GM10266 (cell line): ENCODE data around the gene C1QL3.

ENCODE experiments used
- DNase-seq: peaks from one replicate; pipeline ENCODE4 v3.0.0; 2012; ENCODE audit errors: extremely low spot score
- CTCF ChIP-seq: IDR thresholded peaks from 2 replicates; pipeline ENCODE4 v1.5.1; 2012; ENCODE audit warnings: mild to moderate bottlenecking, low read depth; ENCODE audit not compliant: control insufficient read depth, insufficient read depth; ENCODE audit errors: missing control alignments

Gene C1QL3

GRCh38 chr10:16519908-16520861 lies 1.5 kb downstream of the C1QL3 start:
- TF ChIP-seq CTCF: no peak
- no peak for DNase-seq

GRCh38 chr10:16519250-16519907 lies 2.3 kb downstream of the C1QL3 start:
- no peak for DNase-seq
- no peak for TF ChIP-seq CTCF

GRCh38 chr10:16518822-16519221 lies 2.9 kb downstream of the C1QL3 start:
- no peak for TF ChIP-seq CTCF
- DNase-seq: no peak

- TF ChIP-seq CTCF: no peak
- no peak for DNase-seq
Measured at GRCh38 chr10:16510843-16511242, 10.8 kb downstream of the C1QL3 start.

- DNase-seq: no peak
- TF ChIP-seq CTCF: no peak
Measured at GRCh38 chr10:16509996-16510395, 11.7 kb downstream of the C1QL3 start.

- no peak for TF ChIP-seq CTCF
Measured at GRCh38 chr10:16505161-16505560, 16.5 kb downstream of the C1QL3 start.

GRCh38 chr10:16497911-16498310 lies 23.8 kb downstream of the C1QL3 start:
- no peak for DNase-seq
- TF ChIP-seq CTCF: no peak

More at GRCh38 chr10:16505161-16505560, 16.5 kb downstream of the C1QL3 start:
- no peak for DNase-seq
